Activated CD4-positive, alpha-beta memory T cell treated with anti-CD3 and anti-CD28 coated beads, Interleukin-2, amount 10 ng/mL, durations not matched to agents 7 days and 5 days (primary cell): ENCODE measurements around the gene GPR149. TPM values are rescaled to one million over a fixed set of nuclear protein-coding genes. Genes with fewer than 3 reads are reported as not detected.

Experiments used
- total RNA-seq, 2 experiments: library from RNA; stranded (reverse); gene quantifications; one replicate each; pipeline ENCODE4 v1.2.3, GENCODE V29; 2021

The GPR149 gene
- total RNA-seq, 2 experiments from 2014 or later = not detected

Other genes with a start within 250 kb of the GPR149 start
- 10 to 100 TPM; 73.1 to 74.0 TPM for gene DHX36, start 105.7 kb downstream of the GPR149 start, total RNA-seq